LNCAP (cell line): ENCODE results near the gene SUSD6.

Experiments used
- TF ChIP-seq, protein P1 (sequence below): fragments of 450-650 bp; IDR thresholded peaks from 2 replicates; pipeline ENCODE4 v1.5.1; 2017; ENCODE audit warnings: mild to moderate bottlenecking

SUSD6 gene

DNA sequence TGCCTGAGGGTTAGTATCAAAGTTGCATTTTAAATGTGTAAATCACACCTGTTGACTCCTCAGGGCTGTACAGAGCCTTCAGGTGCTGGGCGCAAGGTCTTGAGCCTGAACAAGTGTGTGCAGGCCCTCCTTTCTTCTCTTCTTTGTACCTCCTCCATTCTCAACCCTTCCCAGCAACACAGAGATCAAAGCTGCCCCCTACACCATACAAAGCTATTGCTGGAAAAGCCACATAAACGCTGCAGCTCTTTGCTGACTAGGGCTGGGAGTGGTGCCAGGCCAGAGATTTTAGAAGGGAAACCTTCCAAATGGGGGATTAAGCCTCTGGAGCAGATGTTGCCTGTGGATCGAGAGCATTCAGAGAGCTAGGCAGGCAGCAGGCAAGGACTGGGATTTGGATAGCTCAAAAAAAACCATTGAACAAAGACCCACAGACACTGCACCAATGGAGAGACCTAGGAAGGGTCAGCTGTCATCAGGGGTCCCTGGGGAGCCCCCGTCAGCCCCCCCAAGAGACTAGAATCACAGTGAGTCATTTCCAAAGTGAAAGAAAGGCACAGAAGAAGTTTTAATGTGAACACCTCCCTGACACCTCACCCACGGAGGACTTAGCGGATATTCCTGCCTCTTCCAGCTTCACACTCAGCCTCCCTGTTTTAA is 18.2 kb upstream of the SUSD6 start:
- TF ChIP-seq, protein P1, sequence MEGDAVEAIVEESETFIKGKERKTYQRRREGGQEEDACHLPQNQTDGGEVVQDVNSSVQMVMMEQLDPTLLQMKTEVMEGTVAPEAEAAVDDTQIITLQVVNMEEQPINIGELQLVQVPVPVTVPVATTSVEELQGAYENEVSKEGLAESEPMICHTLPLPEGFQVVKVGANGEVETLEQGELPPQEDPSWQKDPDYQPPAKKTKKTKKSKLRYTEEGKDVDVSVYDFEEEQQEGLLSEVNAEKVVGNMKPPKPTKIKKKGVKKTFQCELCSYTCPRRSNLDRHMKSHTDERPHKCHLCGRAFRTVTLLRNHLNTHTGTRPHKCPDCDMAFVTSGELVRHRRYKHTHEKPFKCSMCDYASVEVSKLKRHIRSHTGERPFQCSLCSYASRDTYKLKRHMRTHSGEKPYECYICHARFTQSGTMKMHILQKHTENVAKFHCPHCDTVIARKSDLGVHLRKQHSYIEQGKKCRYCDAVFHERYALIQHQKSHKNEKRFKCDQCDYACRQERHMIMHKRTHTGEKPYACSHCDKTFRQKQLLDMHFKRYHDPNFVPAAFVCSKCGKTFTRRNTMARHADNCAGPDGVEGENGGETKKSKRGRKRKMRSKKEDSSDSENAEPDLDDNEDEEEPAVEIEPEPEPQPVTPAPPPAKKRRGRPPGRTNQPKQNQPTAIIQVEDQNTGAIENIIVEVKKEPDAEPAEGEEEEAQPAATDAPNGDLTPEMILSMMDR = no peak

DNA sequence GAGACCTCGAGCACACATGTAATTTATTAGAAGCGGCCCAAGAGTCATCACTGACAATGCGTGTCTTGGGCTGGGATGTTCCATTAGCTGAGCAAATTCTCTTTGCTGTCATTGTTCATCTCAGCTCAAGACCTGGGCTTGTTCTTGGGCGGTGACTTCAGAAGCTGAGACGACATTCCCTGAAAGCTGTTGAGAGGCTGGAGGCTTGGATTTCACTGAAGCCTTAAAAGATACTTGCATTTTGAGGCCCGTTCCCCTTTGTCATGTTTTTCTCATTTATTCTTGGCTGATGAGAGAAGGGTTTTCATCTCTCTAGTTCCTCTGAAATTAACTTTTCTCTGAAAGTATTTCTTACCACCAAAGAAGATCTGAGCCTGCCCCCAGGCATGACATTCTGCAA is 16.6 kb upstream of the SUSD6 start:
- TF ChIP-seq, protein P1 = no peak

DNA sequence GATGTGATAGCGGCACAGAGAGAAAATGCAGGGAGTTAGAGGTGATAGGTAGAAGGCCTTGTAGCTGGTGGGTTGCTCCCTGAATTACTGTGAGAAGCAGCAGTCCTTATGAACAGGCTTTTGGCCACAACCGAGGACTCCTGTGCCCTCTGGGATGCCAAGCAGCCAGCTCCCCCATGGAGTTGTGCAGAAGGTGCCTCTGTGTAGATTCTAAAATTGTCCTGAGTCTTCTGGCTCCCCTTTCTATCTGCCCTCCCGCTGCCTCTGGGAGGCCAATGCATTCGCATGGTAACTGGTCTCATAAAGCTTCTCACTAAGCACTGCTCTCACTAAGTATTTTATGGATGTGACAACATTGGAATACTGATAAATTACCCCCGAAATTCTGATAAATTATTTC is 16.1 kb upstream of the SUSD6 start:
- TF ChIP-seq, protein P1 = no peak

DNA sequence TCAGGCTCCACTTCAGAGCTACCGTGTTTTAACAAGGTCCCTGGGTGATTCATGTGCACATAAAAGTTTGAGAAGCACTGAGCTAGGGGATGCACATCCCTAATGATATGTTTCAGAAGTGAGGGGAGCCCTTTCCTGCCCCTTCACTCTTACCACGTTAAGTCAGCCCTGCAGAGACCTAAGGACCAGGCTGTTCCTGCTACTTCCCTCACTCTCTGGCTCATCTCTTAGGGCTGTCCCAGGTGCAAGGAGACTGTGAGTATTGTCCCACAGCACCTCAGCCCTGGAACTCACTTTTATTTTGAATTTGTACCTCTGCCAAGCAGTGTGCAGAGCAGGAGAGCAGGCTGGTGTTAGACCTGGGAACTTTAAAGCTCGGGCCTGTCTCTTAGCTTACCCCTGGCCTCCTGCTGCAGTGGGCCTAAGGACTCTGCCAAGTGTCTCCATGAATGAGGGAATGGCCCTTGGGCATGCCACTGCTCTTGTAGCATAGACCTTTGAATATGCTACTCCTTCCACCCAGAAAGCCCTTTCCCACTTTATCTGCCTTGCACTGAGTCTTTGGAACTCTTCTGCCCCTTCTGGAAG is 11.0 kb upstream of the SUSD6 start:
- TF ChIP-seq, protein P1 = no peak

DNA sequence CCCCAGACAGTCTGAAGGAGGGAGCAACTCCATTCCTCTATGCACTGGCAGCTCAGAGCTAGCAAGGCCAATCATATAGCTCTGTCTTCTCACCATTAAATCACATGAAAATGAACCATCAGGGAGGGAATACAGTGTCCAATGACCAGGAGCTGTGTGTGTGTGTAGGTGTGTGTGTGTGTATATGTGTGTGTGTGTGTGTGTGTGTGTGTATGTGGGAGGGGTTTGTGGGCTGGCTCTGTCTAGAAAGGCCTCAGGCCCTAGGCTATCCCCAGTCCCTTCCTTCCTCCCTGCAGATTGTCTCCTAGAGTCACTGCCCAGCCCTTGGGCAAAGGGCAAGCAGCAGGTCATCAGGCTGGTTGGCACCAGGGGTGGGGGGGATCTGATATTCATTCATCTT is 5.7 kb upstream of the SUSD6 start:
- TF ChIP-seq, protein P1 = no peak

DNA sequence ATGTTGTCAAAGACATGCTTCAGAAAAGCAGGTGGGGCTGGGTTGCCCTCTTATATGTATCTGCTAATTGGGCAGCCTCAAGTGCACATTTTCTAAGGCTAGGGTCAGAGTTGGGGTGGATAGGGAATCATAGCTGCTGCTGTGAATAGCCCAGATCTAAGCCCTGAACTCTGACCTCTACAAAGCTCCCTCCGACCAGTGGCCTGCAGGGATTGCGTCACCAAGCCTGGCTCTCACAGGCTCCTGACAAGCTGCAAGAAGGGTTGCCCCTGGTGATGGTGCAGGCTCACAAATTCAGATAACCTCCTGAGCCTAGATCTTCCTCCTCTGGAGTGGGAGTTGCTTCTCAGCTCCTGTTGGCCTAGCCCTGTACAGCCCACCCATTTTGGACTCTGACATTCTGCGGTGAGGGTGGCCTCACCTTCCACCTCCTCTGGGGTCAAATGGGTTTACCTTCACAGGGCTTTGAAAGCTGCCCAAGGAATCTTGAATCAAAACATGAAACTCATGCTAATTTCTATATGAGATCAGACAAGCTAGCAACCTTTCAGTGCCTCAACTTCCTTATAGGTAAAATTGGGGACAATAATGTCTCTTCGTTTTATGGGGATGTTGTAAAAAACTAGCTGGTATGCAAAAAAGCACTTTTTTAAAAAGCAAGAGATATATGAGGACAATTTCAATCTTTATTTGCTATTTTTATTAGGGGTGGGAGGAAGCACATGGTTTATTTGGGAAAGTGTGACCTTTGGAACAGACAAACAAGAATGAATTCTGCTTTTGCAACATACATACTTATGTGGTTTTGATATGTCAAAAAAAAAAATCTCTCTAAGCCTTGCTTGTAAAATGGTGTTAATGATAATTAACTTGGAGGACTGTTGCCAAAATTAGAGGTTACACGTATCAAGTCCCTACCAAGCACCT is 4.9 kb upstream of the SUSD6 start:
- TF ChIP-seq, protein P1 = no peak

DNA sequence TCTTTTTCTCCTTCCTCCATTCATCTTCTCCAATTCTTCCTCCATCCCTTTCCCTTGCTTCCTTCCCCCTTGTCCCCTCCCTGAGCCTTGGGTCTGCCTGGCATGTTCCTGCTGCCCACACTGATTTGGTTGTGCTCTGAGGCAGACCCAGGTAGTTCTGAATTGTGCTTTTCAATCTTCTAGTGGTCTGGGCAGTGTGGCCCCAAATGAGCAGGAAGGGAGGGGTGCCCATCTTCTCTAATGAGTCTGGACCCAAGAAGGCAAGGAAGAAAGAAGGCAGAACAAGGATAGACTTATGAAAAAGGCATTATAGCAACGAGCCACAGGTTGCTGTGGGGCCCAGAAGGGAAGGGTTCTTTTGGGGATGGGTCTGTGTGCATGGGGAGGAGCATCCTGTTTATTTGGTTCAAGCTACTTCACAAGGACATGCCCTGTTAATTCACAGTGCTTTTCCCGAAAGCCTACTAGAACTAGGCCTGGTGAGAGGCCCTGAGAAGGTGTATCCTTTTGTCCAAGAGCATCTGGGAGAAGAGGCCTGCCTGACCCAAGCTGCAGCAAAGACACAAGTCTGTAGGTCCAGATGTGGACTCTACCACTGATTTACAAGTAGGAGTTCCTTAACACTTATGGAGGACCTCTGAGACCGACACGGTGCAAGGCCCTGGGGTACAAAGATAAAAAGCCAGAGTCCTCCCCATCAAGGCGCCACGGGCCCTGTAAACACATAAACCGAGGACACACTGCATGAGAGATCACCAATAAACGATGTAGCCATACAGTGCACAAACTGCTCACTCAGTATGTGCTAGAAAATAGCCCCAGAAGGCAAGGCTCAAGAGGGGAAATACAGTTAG is 1.1 kb upstream of the SUSD6 start:
- TF ChIP-seq, protein P1 = no peak
